A549 treated with Mapracorat at 1 μM for 4 hours (cell line): Measurements from ENCODE around the gene GAGE1. TPM values are rescaled to one million over a fixed set of nuclear protein-coding genes. Genes with fewer than 3 reads are reported as not detected.

Experiments
- total RNA-seq: library from RNA; stranded (reverse); fragments of 200-300 nt; extraction: Qiagen RNA extraction; gene quantifications from 5 replicates; pipeline ENCODE4 v1.2.3, GENCODE V29; 2022

Gene GAGE1, protein sequence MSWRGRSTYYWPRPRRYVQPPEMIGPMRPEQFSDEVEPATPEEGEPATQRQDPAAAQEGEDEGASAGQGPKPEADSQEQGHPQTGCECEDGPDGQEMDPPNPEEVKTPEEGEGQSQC
- total RNA-seq = not detected in 5 replicates

DNA sequence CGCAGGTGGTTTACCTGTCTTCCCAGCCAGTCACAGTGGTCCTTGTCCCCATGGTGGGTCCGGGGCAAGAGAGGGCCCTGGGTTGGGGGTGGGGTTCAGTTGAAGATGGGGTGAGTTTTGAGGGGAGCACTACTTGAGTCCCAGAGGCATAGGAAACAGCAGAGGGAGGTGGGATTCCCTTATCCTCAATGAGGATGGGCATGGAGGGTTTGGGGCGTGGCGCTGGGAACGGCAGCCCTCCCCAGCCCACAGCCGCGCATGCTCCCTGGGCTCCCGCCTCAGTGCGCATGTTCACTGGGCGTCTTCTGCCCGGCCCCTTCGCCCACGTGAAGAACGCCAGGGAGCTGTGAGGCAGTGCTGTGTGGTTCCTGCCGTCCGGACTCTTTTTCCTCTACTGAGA, at the start of gene GAGE1:
Gene GAGE1, plus strand, starts transcription at position 301 of the 400 bp plus-strand sequence. CDS start 1,155 bp downstream, outside the sequence.

DNA sequence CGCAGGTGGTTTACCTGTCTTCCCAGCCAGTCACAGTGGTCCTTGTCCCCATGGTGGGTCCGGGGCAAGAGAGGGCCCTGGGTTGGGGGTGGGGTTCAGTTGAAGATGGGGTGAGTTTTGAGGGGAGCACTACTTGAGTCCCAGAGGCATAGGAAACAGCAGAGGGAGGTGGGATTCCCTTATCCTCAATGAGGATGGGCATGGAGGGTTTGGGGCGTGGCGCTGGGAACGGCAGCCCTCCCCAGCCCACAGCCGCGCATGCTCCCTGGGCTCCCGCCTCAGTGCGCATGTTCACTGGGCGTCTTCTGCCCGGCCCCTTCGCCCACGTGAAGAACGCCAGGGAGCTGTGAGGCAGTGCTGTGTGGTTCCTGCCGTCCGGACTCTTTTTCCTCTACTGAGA, 47.8 kb upstream of the GAGE1 start, which contains the start of gene GAGE12E:
Gene GAGE12E, plus strand, starts transcription at position 301 of the 400 bp plus-strand sequence. CDS start 1,155 bp downstream, outside the sequence.

DNA sequence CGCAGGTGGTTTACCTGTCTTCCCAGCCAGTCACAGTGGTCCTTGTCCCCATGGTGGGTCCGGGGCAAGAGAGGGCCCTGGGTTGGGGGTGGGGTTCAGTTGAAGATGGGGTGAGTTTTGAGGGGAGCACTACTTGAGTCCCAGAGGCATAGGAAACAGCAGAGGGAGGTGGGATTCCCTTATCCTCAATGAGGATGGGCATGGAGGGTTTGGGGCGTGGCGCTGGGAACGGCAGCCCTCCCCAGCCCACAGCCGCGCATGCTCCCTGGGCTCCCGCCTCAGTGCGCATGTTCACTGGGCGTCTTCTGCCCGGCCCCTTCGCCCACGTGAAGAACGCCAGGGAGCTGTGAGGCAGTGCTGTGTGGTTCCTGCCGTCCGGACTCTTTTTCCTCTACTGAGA, 38.3 kb upstream of the GAGE1 start, which contains the start of gene GAGE12F:
Gene GAGE12F, plus strand, starts transcription at position 301 of the 400 bp plus-strand sequence. CDS start 1,155 bp downstream, outside the sequence.

DNA sequence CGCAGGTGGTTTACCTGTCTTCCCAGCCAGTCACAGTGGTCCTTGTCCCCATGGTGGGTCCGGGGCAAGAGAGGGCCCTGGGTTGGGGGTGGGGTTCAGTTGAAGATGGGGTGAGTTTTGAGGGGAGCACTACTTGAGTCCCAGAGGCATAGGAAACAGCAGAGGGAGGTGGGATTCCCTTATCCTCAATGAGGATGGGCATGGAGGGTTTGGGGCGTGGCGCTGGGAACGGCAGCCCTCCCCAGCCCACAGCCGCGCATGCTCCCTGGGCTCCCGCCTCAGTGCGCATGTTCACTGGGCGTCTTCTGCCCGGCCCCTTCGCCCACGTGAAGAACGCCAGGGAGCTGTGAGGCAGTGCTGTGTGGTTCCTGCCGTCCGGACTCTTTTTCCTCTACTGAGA, 28.7 kb upstream of the GAGE1 start, which contains the start of gene GAGE12G:
Gene GAGE12G, plus strand, starts transcription at position 301 of the 400 bp plus-strand sequence. CDS start 1,155 bp downstream, outside the sequence.

DNA sequence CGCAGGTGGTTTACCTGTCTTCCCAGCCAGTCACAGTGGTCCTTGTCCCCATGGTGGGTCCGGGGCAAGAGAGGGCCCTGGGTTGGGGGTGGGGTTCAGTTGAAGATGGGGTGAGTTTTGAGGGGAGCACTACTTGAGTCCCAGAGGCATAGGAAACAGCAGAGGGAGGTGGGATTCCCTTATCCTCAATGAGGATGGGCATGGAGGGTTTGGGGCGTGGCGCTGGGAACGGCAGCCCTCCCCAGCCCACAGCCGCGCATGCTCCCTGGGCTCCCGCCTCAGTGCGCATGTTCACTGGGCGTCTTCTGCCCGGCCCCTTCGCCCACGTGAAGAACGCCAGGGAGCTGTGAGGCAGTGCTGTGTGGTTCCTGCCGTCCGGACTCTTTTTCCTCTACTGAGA, 19.2 kb upstream of the GAGE1 start, which contains the start of gene GAGE12H:
Gene GAGE12H, plus strand, starts transcription at position 301 of the 400 bp plus-strand sequence. CDS start 1,155 bp downstream, outside the sequence.

DNA sequence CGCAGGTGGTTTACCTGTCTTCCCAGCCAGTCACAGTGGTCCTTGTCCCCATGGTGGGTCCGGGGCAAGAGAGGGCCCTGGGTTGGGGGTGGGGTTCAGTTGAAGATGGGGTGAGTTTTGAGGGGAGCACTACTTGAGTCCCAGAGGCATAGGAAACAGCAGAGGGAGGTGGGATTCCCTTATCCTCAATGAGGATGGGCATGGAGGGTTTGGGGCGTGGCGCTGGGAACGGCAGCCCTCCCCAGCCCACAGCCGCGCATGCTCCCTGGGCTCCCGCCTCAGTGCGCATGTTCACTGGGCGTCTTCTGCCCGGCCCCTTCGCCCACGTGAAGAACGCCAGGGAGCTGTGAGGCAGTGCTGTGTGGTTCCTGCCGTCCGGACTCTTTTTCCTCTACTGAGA, 9.6 kb upstream of the GAGE1 start, which contains the start of gene GAGE2A:
Gene GAGE2A, plus strand, starts transcription at position 301 of the 400 bp plus-strand sequence. CDS start 1,155 bp downstream, outside the sequence.

Other genes with a start within 250 kb of the GAGE1 start
- gene GAGE12C, start 66.8 kb upstream of the GAGE1 start, total RNA-seq = not detected in 5 replicates
- not detected in 5 replicates for gene GAGE12D, start 57.3 kb upstream of the GAGE1 start, total RNA-seq
- gene GAGE12E, start 47.7 kb upstream of the GAGE1 start, total RNA-seq = not detected in 5 replicates
- not detected in 5 replicates for gene GAGE12F, start 38.2 kb upstream of the GAGE1 start, total RNA-seq
- gene GAGE12G, start 28.6 kb upstream of the GAGE1 start, total RNA-seq = not detected in 5 replicates
- not detected in 5 replicates for gene GAGE12H, start 19.1 kb upstream of the GAGE1 start, total RNA-seq
- not detected in 5 replicates for gene GAGE2A, start 9.5 kb upstream of the GAGE1 start, total RNA-seq
- not detected in 5 replicates for gene PAGE1, start 97.0 kb downstream of the GAGE1 start, total RNA-seq
- not detected in 5 replicates for gene PAGE4, start 230.3 kb downstream of the GAGE1 start, total RNA-seq